ENCODE data around the gene IL15. TPM values are rescaled to one million over a fixed set of nuclear protein-coding genes. Genes with fewer than 3 reads are reported as not detected.

Gene IL15
- total and polyA plus RNA-seq, 2 experiments from 2014 or later, result 2.3 to 3.7 TPM

- Mint-ChIP-seq H3K4me3 (no peak overlapping the region), H3K27me3 (ENCODE audit: insufficient read depth, low read depth, poor library complexity) (no peaks in the 10 kb centered on the region), H3K27ac (no peak overlapping the region), H3K36me3 (ENCODE audit: low read depth) (no peaks in the 10 kb centered on the region), H3K4me1 (peaks cover 3% of the 10 kb centered on the region; the same call in 2 of the 3 replicates), H3K9me3 (no peaks in the 10 kb centered on the region)
- Histone ChIP-seq H3K4me1 (ENCODE audit: insufficient read depth) (no peaks in the 10 kb centered on the region; the same call in 1 of the 2 replicates), H3K9me2 (ENCODE audit: insufficient read depth) (no peaks in the 10 kb centered on the region), H3F3A (replicated peaks; ENCODE audit: low read depth) (no peaks in the 10 kb centered on the region), H3K4me3 (no peak overlapping the region), H4K20me1 (replicated peaks; ENCODE audit: insufficient read depth) (no peaks in the 10 kb centered on the region), H3K4me2 (no peak overlapping the region), H3K27ac (ENCODE audit: low read depth) (no peak overlapping the region), H3K27me3 (ENCODE audit: insufficient read depth) (no peaks in the 10 kb centered on the region), H3K79me2 (replicated peaks; ENCODE audit: insufficient read depth) (no peaks in the 10 kb centered on the region), H3K36me3 (ENCODE audit: insufficient read depth) (no peaks in the 10 kb centered on the region), H2AFZ (no peak overlapping the region)
- ATAC-seq (no peak), DNase-seq (ENCODE audit: low spot score) (peak; percentile 11)
- no peak for TF ChIP-seq ZNF462 (CRISPR knock-in tag; IDR thresholded peaks at IDR 0.05)
- no peak for TF ChIP-seq EZH2phosphoT487 (IDR thresholded peaks at IDR 0.05; ENCODE audit: unreplicated experiment)
Observed at GRCh38 chr4:141675384-141675783, 39.0 kb downstream of the IL15 start.

- H3K36me3 ChIP-seq (ENCODE audit: insufficient read depth), result no peaks in the 10 kb centered on the region
- no peaks in the 10 kb centered on the region for H3K79me2 ChIP-seq (replicated peaks; ENCODE audit: insufficient read depth)
- no peak overlapping the region for H3K4me3 Mint-ChIP-seq
- no peak for DNase-seq (ENCODE audit: low spot score)
- no peak overlapping the region for H3K27ac Mint-ChIP-seq
- H3K9me2 ChIP-seq (ENCODE audit: insufficient read depth), result no peaks in the 10 kb centered on the region
- H3K27me3 ChIP-seq (ENCODE audit: insufficient read depth), result no peaks in the 10 kb centered on the region
- H3K4me3 ChIP-seq, result no peak overlapping the region
- no peak overlapping the region for H2AFZ ChIP-seq
- no peaks in the 10 kb centered on the region for H3K36me3 Mint-ChIP-seq (ENCODE audit: low read depth)
- H3K4me2 ChIP-seq, result no peak overlapping the region
- ATAC-seq, result no peak
- TF ChIP-seq REST (IDR thresholded peaks at IDR 0.05; ENCODE audit: unreplicated experiment), result no peak
- H3F3A ChIP-seq (replicated peaks; ENCODE audit: low read depth), result no peaks in the 10 kb centered on the region
- H3K4me1 Mint-ChIP-seq, result peaks cover 3% of the 10 kb centered on the region; the same call in 2 of the 3 replicates
- H3K9me3 Mint-ChIP-seq, result no peaks in the 10 kb centered on the region
- no peak overlapping the region for H3K27ac ChIP-seq (ENCODE audit: low read depth)
- H3K27me3 Mint-ChIP-seq (ENCODE audit: insufficient read depth, low read depth, poor library complexity), result no peaks in the 10 kb centered on the region
- H4K20me1 ChIP-seq (replicated peaks; ENCODE audit: insufficient read depth), result no peaks in the 10 kb centered on the region
- H3K4me1 ChIP-seq (ENCODE audit: insufficient read depth), result no peaks in the 10 kb centered on the region; the same call in 1 of the 2 replicates
Observed at GRCh38 chr4:141676087-141676670, 39.8 kb downstream of the IL15 start.
